H9 (cell line): ENCODE measurements around the gene CLRN1. TPM values are rescaled to one million over a fixed set of nuclear protein-coding genes. Genes with fewer than 3 reads are reported as not detected.

Source experiments
- DNase-seq: peaks from one replicate; pipeline ENCODE4 v3.0.0-alpha.2; 2017
- H2AFZ ChIP-seq: one replicate; pipeline ENCODE4 v1.6.1; 2013; ENCODE audit warnings: mild to moderate bottlenecking, low read length, control low read depth, moderate library complexity
- H2AK5ac ChIP-seq: 2 replicates; pipeline ENCODE4 v1.6.1; 2013; ENCODE audit warnings: low read length, control low read depth, mixed read lengths; ENCODE audit not compliant: insufficient read length
- H2BK120ac ChIP-seq: one replicate; pipeline ENCODE4 v1.6.1; 2013; ENCODE audit warnings: low read depth, mild to moderate bottlenecking, low read length, control low read depth, inconsistent platforms; ENCODE audit not compliant: poor library complexity, severe bottlenecking
- H2BK12ac ChIP-seq: 2 replicates; pipeline ENCODE4 v1.6.1; 2013; ENCODE audit warnings: low read length, control low read depth, mixed read lengths, low read depth; ENCODE audit not compliant: insufficient read length
- H2BK15ac ChIP-seq: 2 replicates; pipeline ENCODE4 v1.6.1; 2013; ENCODE audit warnings: low read depth, low read length, control low read depth
- H2BK20ac ChIP-seq: one replicate; pipeline ENCODE4 v1.6.1; 2013; ENCODE audit warnings: low read depth, mild to moderate bottlenecking, low read length, control low read depth, inconsistent platforms; ENCODE audit not compliant: poor library complexity, severe bottlenecking
- H2BK5ac ChIP-seq: 2 replicates; pipeline ENCODE4 v1.6.1; 2013; ENCODE audit warnings: low read length, control low read depth, mixed read lengths; ENCODE audit not compliant: insufficient read length
- H3K14ac ChIP-seq: 2 replicates; pipeline ENCODE4 v1.6.1; 2013; ENCODE audit warnings: low read length, control low read depth; ENCODE audit not compliant: insufficient read depth
- H3K18ac ChIP-seq: 2 replicates; pipeline ENCODE4 v1.6.1; 2013; ENCODE audit warnings: low read depth, mild to moderate bottlenecking, mixed read lengths, low read length, control low read depth; ENCODE audit not compliant: insufficient read length
- H3K23ac ChIP-seq: 2 replicates; pipeline ENCODE4 v1.6.1; 2013; ENCODE audit warnings: low read length, control low read depth, mixed read lengths, low read depth; ENCODE audit not compliant: insufficient read length
- H3K23me2 ChIP-seq: 2 replicates; pipeline ENCODE4 v1.6.1; 2013; ENCODE audit warnings: low read depth, mild to moderate bottlenecking, mixed read lengths, low read length, control low read depth; ENCODE audit not compliant: insufficient read length, poor library complexity, severe bottlenecking
- H3K27ac ChIP-seq: 2 replicates; pipeline ENCODE4 v1.5.1; 2013; ENCODE audit warnings: low read length, control low read depth, mixed read lengths, low read depth; ENCODE audit not compliant: insufficient read length
- H3K27me3 ChIP-seq: 2 replicates; pipeline ENCODE4 v1.6.1; 2013; ENCODE audit warnings: low read length, control low read depth, inconsistent platforms; ENCODE audit not compliant: insufficient read depth
- H3K4ac ChIP-seq: 2 replicates; pipeline ENCODE4 v1.6.1; 2013; ENCODE audit warnings: low read depth, mild to moderate bottlenecking, control low read depth, inconsistent platforms, low read length, moderate library complexity
- H3K4me1 ChIP-seq: 2 replicates; pipeline ENCODE4 v1.6.1; 2013; ENCODE audit warnings: low read length, control low read depth, inconsistent platforms; ENCODE audit not compliant: insufficient read depth
- H3K4me2 ChIP-seq: 2 replicates; pipeline ENCODE4 v1.6.1; 2013; ENCODE audit warnings: low read length, control low read depth, mixed read lengths; ENCODE audit not compliant: insufficient read length, insufficient read depth
- H3K56ac ChIP-seq: 2 replicates; pipeline ENCODE4 v1.6.1; 2013; ENCODE audit warnings: low read depth, mild to moderate bottlenecking, mixed read lengths, low read length, control low read depth; ENCODE audit not compliant: insufficient read length
- H3K79me1 ChIP-seq: 2 replicates; pipeline ENCODE4 v1.6.1; 2013; ENCODE audit warnings: low read depth, mild to moderate bottlenecking, moderate library complexity, low read length, control low read depth, inconsistent platforms; ENCODE audit not compliant: insufficient read depth, poor library complexity, severe bottlenecking
- H3K79me2 ChIP-seq: 2 replicates; pipeline ENCODE4 v1.6.1; 2013; ENCODE audit warnings: low read length, control low read depth, inconsistent platforms; ENCODE audit not compliant: insufficient read depth
- H3K9ac ChIP-seq: 2 replicates; pipeline ENCODE4 v1.6.1; 2013; ENCODE audit warnings: low read length, control low read depth, mixed read lengths; ENCODE audit not compliant: insufficient read length; ENCODE audit errors: extremely low read depth
- H3K9me3 ChIP-seq: one replicate; pipeline ENCODE4 v1.6.1; 2013; ENCODE audit warnings: low read depth, low read length, inconsistent platforms; ENCODE audit not compliant: control insufficient read depth
- H3T11ph ChIP-seq: one replicate; pipeline ENCODE4 v1.6.1; 2013; ENCODE audit warnings: mild to moderate bottlenecking, low read length, control low read depth, inconsistent platforms
- H4K20me1 ChIP-seq: one replicate; pipeline ENCODE4 v1.6.1; 2013; ENCODE audit not compliant: control insufficient read depth, insufficient read length, insufficient read depth
- H4K5ac ChIP-seq: 2 replicates; pipeline ENCODE4 v1.6.1; 2013; ENCODE audit warnings: low read depth, mild to moderate bottlenecking, mixed read lengths, low read length, control low read depth; ENCODE audit not compliant: insufficient read length
- H4K8ac ChIP-seq: replicated peaks from 2 replicates; pipeline ENCODE4 v1.6.1; 2013; ENCODE audit warnings: low read length, control low read depth, mixed read lengths, low read depth; ENCODE audit not compliant: insufficient read length
- H4K91ac ChIP-seq: 2 replicates; pipeline ENCODE4 v1.6.1; 2013; ENCODE audit warnings: low read depth, mild to moderate bottlenecking, moderate library complexity, mixed read lengths, low read length, control low read depth; ENCODE audit not compliant: insufficient read length
- H3K27ac Mint-ChIP-seq, 3 experiments: 2 replicates in 2 of 3; 3 replicates in 1 of 3; pipeline ENCODE4 v1.8.0; 2020 to 2021; ENCODE audit warnings: mixed read lengths in 3 of 3, mild to moderate bottlenecking in 1 of 3, moderate library complexity in 1 of 3
- H3K27me3 Mint-ChIP-seq: 2 replicates; pipeline ENCODE4 v1.8.0; 2021; ENCODE audit warnings: low read depth, mild to moderate bottlenecking, moderate library complexity, mixed read lengths
- H3K36me3 Mint-ChIP-seq, 3 experiments: 2 replicates in 2 of 3; 3 replicates in 1 of 3; pipeline ENCODE4 v1.8.0; 2020 to 2021; ENCODE audit warnings: low read depth in 3 of 3, mixed read lengths in 3 of 3; ENCODE audit not compliant: insufficient read depth in 1 of 3
- H3K4me1 Mint-ChIP-seq, 2 experiments: 2 replicates each; pipeline ENCODE4 v1.8.0; 2020; ENCODE audit warnings: mixed read lengths in 2 of 2
- H3K4me3 Mint-ChIP-seq, 2 experiments: 2 replicates in 1 of 2; 3 replicates in 1 of 2; pipeline ENCODE4 v1.8.0; 2020 to 2021; ENCODE audit warnings: mild to moderate bottlenecking in 2 of 2, mixed read lengths in 2 of 2, moderate library complexity in 1 of 2
- H3K9me3 Mint-ChIP-seq, 2 experiments: 2 replicates in 1 of 2; 3 replicates in 1 of 2; pipeline ENCODE4 v1.8.0; 2020; ENCODE audit warnings: mild to moderate bottlenecking in 2 of 2, mixed read lengths in 2 of 2, moderate library complexity in 1 of 2
- WGBS: extraction: QIAGEN DNeasy Blood & Tissue Kit; methylation state at CpG from one replicate; pipeline ENCODE4 v1.1.7; 2013; ENCODE audit warnings: missing lambda C conversion rate, low lambda C conversion rate, mixed read lengths; ENCODE audit not compliant: insufficient read length; ENCODE audit errors: extremely low coverage; 5-methylcytosine and 5-hydroxymethylcytosine counted together
- total RNA-seq: library from RNA; stranded (reverse); gene quantifications from 2 replicates; pipeline ENCODE4 v1.2.1, GENCODE V29; 2021
- TF ChIP-seq, protein P1 (sequence below): fragments of 200-600 bp; sonication (generic); conservative IDR thresholded peaks from 3 replicates; pipeline ENCODE4 v1.8.0; 2021; ENCODE audit warnings: antibody characterized with exemption, mild to moderate bottlenecking

CLRN1 gene
- total RNA-seq, 1 experiment from 2014 or later, result not detected

DNA sequence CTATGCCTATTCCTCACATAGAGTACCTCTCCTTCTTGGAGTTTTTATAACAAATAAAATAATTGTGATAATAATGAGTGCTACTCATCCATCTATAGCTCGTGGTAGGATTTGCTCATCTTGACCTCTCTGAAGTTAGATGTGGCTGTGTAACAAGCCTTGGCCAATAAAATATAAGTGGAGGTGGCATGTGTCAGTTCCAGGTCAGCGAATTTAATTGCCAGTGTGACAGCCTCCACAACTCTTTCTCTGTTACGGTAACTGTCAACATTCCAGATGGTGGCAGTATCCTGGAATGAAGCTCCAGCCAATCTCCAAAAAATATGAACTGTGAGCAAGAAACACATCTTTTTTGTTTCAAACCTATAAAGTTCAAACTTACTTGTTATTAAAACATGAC, 13.8 kb downstream of the CLRN1 start:
- Histone ChIP-seq H3K27ac (no peak overlapping the region), H3K9me3 (no peaks in the 10 kb centered on the region), H4K5ac (no peak overlapping the region), H2BK15ac (no peak overlapping the region), H3K79me1 (no peaks in the 10 kb centered on the region), H2AK5ac (no peak overlapping the region), H3K27me3 (no peaks in the 10 kb centered on the region), H3K4me2 (no peak overlapping the region), H4K91ac (no peak overlapping the region), H2BK5ac (no peak overlapping the region), H2BK12ac (no peak overlapping the region), H3K9ac (no peak overlapping the region), H3K23ac (no peak overlapping the region), H3K14ac (no peak overlapping the region), H4K20me1 (no peaks in the 10 kb centered on the region), H3K79me2 (no peaks in the 10 kb centered on the region), H2BK120ac (no peak overlapping the region), H3K56ac (no peak overlapping the region), H3T11ph (no peak overlapping the region), H3K4me1 (no peaks in the 10 kb centered on the region), H3K4ac (no peak overlapping the region), H3K23me2 (no peaks in the 10 kb centered on the region), H4K8ac (no peak overlapping the region), H2BK20ac (no peak overlapping the region), H3K18ac (no peak overlapping the region), H2AFZ (no peak overlapping the region)
- TF ChIP-seq, protein P1, sequence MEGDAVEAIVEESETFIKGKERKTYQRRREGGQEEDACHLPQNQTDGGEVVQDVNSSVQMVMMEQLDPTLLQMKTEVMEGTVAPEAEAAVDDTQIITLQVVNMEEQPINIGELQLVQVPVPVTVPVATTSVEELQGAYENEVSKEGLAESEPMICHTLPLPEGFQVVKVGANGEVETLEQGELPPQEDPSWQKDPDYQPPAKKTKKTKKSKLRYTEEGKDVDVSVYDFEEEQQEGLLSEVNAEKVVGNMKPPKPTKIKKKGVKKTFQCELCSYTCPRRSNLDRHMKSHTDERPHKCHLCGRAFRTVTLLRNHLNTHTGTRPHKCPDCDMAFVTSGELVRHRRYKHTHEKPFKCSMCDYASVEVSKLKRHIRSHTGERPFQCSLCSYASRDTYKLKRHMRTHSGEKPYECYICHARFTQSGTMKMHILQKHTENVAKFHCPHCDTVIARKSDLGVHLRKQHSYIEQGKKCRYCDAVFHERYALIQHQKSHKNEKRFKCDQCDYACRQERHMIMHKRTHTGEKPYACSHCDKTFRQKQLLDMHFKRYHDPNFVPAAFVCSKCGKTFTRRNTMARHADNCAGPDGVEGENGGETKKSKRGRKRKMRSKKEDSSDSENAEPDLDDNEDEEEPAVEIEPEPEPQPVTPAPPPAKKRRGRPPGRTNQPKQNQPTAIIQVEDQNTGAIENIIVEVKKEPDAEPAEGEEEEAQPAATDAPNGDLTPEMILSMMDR, result no peak
- Mint-ChIP-seq H3K27ac (no peak overlapping the region), H3K9me3 (no peaks in the 10 kb centered on the region), H3K4me3 (no peak overlapping the region), H3K4me1 (peaks cover 2 to 3% of the 10 kb centered on the region in 2 experiments; a peak in 2 of 4 replicates), H3K27me3 (peaks cover 4% of the 10 kb centered on the region; the same call in 1 of the 2 replicates), H3K36me3 (no peaks in the 10 kb centered on the region)
- WGBS, result no CpG with 5 or more reads among the region's 3 CpGs
- DNase-seq, result no peak
